A204.1 (cell line): ENCODE measurements around the gene LRRC25.

Experiments used
- FAIRE-seq: peaks from 2 replicates; lab custom pipeline; 2012; peaks lifted over from hg19 to GRCh38; lab: Jason Lieb, UNC

The LRRC25 gene

GRCh38 chr19:18345296-18345695 is 52.1 kb downstream of the LRRC25 start:
- FAIRE-seq = no peak

GRCh38 chr19:18344582-18344950 is 52.9 kb downstream of the LRRC25 start:
- no peak for FAIRE-seq

- no peak for FAIRE-seq
Measured at GRCh38 chr19:18342090-18342632, 55.3 kb downstream of the LRRC25 start.
